ENCODE results near the gene ANKS1A. TPM values are rescaled to one million over a fixed set of nuclear protein-coding genes. Genes with fewer than 3 reads are reported as not detected.

ANKS1A gene
- total RNA-seq, 2 donors from 2014 or later: 12.2 to 15.0 TPM

GRCh38 chr6:35067234-35067633, 178.2 kb downstream of the ANKS1A start:
- Mint-ChIP-seq H3K9me3 (no peaks in the 10 kb centered on the region), H3K36me3 (no peaks in the 10 kb centered on the region), H3K4me3 (no peak overlapping the region), H3K27me3 (no peaks in the 10 kb centered on the region), H3K27ac (no peak overlapping the region), H3K4me1 (ENCODE audit: low read depth in 2 of 2) (no peaks in the 10 kb centered on the region)
- DNase-seq (ENCODE audit: low spot score) (no peak), ATAC-seq (no peak)

- H3K27ac Mint-ChIP-seq: no peak overlapping the region
- no peaks in the 10 kb centered on the region for H3K4me1 Mint-ChIP-seq (ENCODE audit: low read depth in 2 of 2)
- no peaks in the 10 kb centered on the region for H3K9me3 Mint-ChIP-seq
- H3K36me3 Mint-ChIP-seq: no peaks in the 10 kb centered on the region
- H3K27me3 Mint-ChIP-seq: no peaks in the 10 kb centered on the region
- ATAC-seq: no peak
- no peak for DNase-seq (ENCODE audit: low spot score)
- H3K4me3 Mint-ChIP-seq: no peak overlapping the region
Measured at GRCh38 chr6:35068206-35068605, 179.2 kb downstream of the ANKS1A start.

GRCh38 chr6:35068644-35069043, 179.6 kb downstream of the ANKS1A start:
- Mint-ChIP-seq H3K27ac (no peak overlapping the region), H3K27me3 (no peaks in the 10 kb centered on the region), H3K4me3 (no peak overlapping the region), H3K9me3 (no peaks in the 10 kb centered on the region), H3K36me3 (no peaks in the 10 kb centered on the region), H3K4me1 (ENCODE audit: low read depth in 2 of 2) (no peaks in the 10 kb centered on the region)
- DNase-seq (ENCODE audit: low spot score) (no peak), ATAC-seq (no peak)

GRCh38 chr6:35069262-35069661, 180.2 kb downstream of the ANKS1A start:
- no peak overlapping the region for H3K4me3 Mint-ChIP-seq
- ATAC-seq (no peak), DNase-seq (ENCODE audit: low spot score) (no peak)
- no peak overlapping the region for H3K27ac Mint-ChIP-seq
- no peaks in the 10 kb centered on the region for H3K4me1 Mint-ChIP-seq (ENCODE audit: low read depth in 2 of 2)
- no peaks in the 10 kb centered on the region for H3K36me3 Mint-ChIP-seq
- H3K9me3 Mint-ChIP-seq: no peaks in the 10 kb centered on the region
- H3K27me3 Mint-ChIP-seq: no peaks in the 10 kb centered on the region

GRCh38 chr6:35070111-35070510, 181.1 kb downstream of the ANKS1A start:
- Mint-ChIP-seq H3K9me3 (no peaks in the 10 kb centered on the region), H3K36me3 (no peaks in the 10 kb centered on the region), H3K27me3 (no peaks in the 10 kb centered on the region), H3K27ac (no peak overlapping the region), H3K4me1 (ENCODE audit: low read depth in 2 of 2) (no peaks in the 10 kb centered on the region), H3K4me3 (no peak overlapping the region)
- ATAC-seq (no peak), DNase-seq (ENCODE audit: low spot score) (no peak)

- DNase-seq (ENCODE audit: low spot score): no peak
- H3K4me1 Mint-ChIP-seq (ENCODE audit: low read depth in 2 of 2): no peaks in the 10 kb centered on the region
- H3K27ac Mint-ChIP-seq: no peak overlapping the region
- H3K27me3 Mint-ChIP-seq: no peaks in the 10 kb centered on the region
- H3K36me3 Mint-ChIP-seq: no peaks in the 10 kb centered on the region
- H3K4me3 Mint-ChIP-seq: no peak overlapping the region
- ATAC-seq: no peak
- no peaks in the 10 kb centered on the region for H3K9me3 Mint-ChIP-seq
Measured at GRCh38 chr6:35071347-35071994, 182.4 kb downstream of the ANKS1A start.

GRCh38 chr6:35072051-35072697, 183.1 kb downstream of the ANKS1A start:
- Mint-ChIP-seq H3K4me3 (no peak overlapping the region), H3K9me3 (no peaks in the 10 kb centered on the region), H3K4me1 (ENCODE audit: low read depth in 2 of 2) (no peaks in the 10 kb centered on the region), H3K27me3 (no peaks in the 10 kb centered on the region), H3K27ac (no peak overlapping the region), H3K36me3 (no peaks in the 10 kb centered on the region)
- ATAC-seq (no peak), DNase-seq (ENCODE audit: low spot score) (no peak)

GRCh38 chr6:35072698-35073055, 183.6 kb downstream of the ANKS1A start:
- no peaks in the 10 kb centered on the region for H3K4me1 Mint-ChIP-seq (ENCODE audit: low read depth in 2 of 2)
- no peak for DNase-seq (ENCODE audit: low spot score)
- no peaks in the 10 kb centered on the region for H3K36me3 Mint-ChIP-seq
- no peak for ATAC-seq
- no peak overlapping the region for H3K4me3 Mint-ChIP-seq
- H3K27me3 Mint-ChIP-seq: no peaks in the 10 kb centered on the region
- no peaks in the 10 kb centered on the region for H3K9me3 Mint-ChIP-seq
- no peak overlapping the region for H3K27ac Mint-ChIP-seq

- Mint-ChIP-seq H3K4me3 (no peak overlapping the region), H3K9me3 (no peaks in the 10 kb centered on the region), H3K27me3 (no peaks in the 10 kb centered on the region), H3K36me3 (no peaks in the 10 kb centered on the region), H3K27ac (no peak overlapping the region), H3K4me1 (ENCODE audit: low read depth in 2 of 2) (no peaks in the 10 kb centered on the region)
- ATAC-seq (no peak), DNase-seq (ENCODE audit: low spot score) (no peak)
Measured at GRCh38 chr6:35073211-35073610, 184.2 kb downstream of the ANKS1A start.

- no peak overlapping the region for H3K27ac Mint-ChIP-seq
- no peaks in the 10 kb centered on the region for H3K9me3 Mint-ChIP-seq
- H3K27me3 Mint-ChIP-seq: no peaks in the 10 kb centered on the region
- ATAC-seq (no peak), DNase-seq (ENCODE audit: low spot score) (peak; percentile 41)
- no peak overlapping the region for H3K4me3 Mint-ChIP-seq
- no peaks in the 10 kb centered on the region for H3K36me3 Mint-ChIP-seq
- H3K4me1 Mint-ChIP-seq (ENCODE audit: low read depth in 2 of 2): no peaks in the 10 kb centered on the region
Measured at GRCh38 chr6:35073766-35074471, 184.9 kb downstream of the ANKS1A start.

GRCh38 chr6:35076997-35077712, 188.1 kb downstream of the ANKS1A start:
- ATAC-seq (no peak), DNase-seq (ENCODE audit: low spot score) (no peak)
- Mint-ChIP-seq H3K36me3 (no peaks in the 10 kb centered on the region), H3K4me3 (no peak overlapping the region), H3K27me3 (no peaks in the 10 kb centered on the region), H3K9me3 (no peaks in the 10 kb centered on the region), H3K4me1 (ENCODE audit: low read depth in 2 of 2) (no peaks in the 10 kb centered on the region), H3K27ac (no peak overlapping the region)

GRCh38 chr6:35077713-35078105, 188.7 kb downstream of the ANKS1A start:
- Mint-ChIP-seq H3K27me3 (no peaks in the 10 kb centered on the region), H3K4me1 (ENCODE audit: low read depth in 2 of 2) (no peaks in the 10 kb centered on the region), H3K4me3 (no peak overlapping the region), H3K27ac (no peak overlapping the region), H3K36me3 (no peaks in the 10 kb centered on the region), H3K9me3 (no peaks in the 10 kb centered on the region)
- DNase-seq (ENCODE audit: low spot score) (peak; percentile 8), ATAC-seq (no peak)

GRCh38 chr6:35078226-35078850, 189.3 kb downstream of the ANKS1A start:
- Mint-ChIP-seq H3K9me3 (no peaks in the 10 kb centered on the region), H3K27me3 (no peaks in the 10 kb centered on the region), H3K27ac (no peak overlapping the region), H3K4me1 (ENCODE audit: low read depth in 2 of 2) (no peaks in the 10 kb centered on the region), H3K36me3 (no peaks in the 10 kb centered on the region), H3K4me3 (no peak overlapping the region)
- DNase-seq (ENCODE audit: low spot score) (peak; percentile 32), ATAC-seq (no peak)

GRCh38 chr6:35078896-35079295, 189.8 kb downstream of the ANKS1A start:
- H3K27me3 Mint-ChIP-seq: no peaks in the 10 kb centered on the region
- H3K4me1 Mint-ChIP-seq (ENCODE audit: low read depth in 2 of 2): no peaks in the 10 kb centered on the region
- ATAC-seq (no peak), DNase-seq (ENCODE audit: low spot score) (peak; percentile 35)
- H3K4me3 Mint-ChIP-seq: no peak overlapping the region
- H3K27ac Mint-ChIP-seq: no peak overlapping the region
- H3K36me3 Mint-ChIP-seq: no peaks in the 10 kb centered on the region
- no peaks in the 10 kb centered on the region for H3K9me3 Mint-ChIP-seq

Measured in natural killer cell treated with Interleukin-12 subunit alpha and Interleukin-12 subunit beta and Interleukin-15 and Interleukin-18, amount 100 ng/mL, for 72 hours (primary cell).